Measurements from ENCODE around the gene PRKCG.
"Not testable (repeated sequence)": the region's sequence is repeated elsewhere in the genome, so short reads cannot be mapped to it uniquely, and the experiment has no call there.

Gene PRKCG

GRCh38 chr19:53868892-53869804 lies 12.8 kb upstream of the PRKCG start:
- FAIRE-seq (no peak), DNase-seq (ENCODE audit: insufficient read length, low spot score) (peak; percentile 86)
- TF ChIP-seq, protein P1, sequence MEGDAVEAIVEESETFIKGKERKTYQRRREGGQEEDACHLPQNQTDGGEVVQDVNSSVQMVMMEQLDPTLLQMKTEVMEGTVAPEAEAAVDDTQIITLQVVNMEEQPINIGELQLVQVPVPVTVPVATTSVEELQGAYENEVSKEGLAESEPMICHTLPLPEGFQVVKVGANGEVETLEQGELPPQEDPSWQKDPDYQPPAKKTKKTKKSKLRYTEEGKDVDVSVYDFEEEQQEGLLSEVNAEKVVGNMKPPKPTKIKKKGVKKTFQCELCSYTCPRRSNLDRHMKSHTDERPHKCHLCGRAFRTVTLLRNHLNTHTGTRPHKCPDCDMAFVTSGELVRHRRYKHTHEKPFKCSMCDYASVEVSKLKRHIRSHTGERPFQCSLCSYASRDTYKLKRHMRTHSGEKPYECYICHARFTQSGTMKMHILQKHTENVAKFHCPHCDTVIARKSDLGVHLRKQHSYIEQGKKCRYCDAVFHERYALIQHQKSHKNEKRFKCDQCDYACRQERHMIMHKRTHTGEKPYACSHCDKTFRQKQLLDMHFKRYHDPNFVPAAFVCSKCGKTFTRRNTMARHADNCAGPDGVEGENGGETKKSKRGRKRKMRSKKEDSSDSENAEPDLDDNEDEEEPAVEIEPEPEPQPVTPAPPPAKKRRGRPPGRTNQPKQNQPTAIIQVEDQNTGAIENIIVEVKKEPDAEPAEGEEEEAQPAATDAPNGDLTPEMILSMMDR (IDR thresholded peaks at IDR 0.05; ENCODE audit: insufficient read depth, missing control alignments) = no peak

DNA sequence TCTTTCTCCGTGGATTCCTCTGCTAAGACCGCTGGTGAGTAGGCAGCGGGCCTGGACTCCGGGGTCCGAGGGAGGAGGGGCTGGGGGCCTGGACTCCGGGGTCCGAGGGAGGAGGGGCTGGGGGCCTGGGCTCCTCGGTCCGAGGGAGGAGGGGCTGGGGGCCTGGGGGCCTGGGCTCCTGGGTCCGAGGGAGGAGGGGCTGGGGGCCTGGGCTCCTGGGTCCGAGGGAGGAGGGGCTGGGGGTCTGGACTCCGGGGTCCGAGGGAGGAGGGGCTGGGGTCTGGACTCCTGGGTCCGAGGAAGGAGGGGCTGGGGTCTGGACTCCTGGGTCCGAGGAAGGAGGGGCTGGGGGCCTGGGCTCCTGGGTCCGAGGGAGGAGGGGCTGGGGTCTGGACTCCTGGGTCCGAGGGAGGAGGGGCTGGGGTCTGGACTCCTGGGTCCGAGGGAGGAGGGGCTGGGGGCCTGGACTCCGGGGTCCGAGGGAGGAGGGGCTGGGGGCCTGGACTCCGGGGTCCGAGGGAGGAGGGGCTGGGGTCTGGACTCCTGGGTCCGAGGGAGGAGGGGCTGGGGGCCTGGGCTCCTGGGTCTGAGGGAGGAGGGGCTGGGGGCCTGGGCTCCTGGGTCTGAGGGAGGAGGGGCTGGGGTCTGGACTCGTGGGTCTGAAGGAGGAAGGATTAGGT lies 12.1 kb upstream of the PRKCG start:
- FAIRE-seq; DNase-seq (ENCODE audit: insufficient read length, low spot score): not testable (repeated sequence)

GRCh38 chr19:53870485-53870844 lies 11.5 kb upstream of the PRKCG start:
- TF ChIP-seq, protein P1 (IDR thresholded peaks at IDR 0.05; ENCODE audit: insufficient read depth, missing control alignments) = no peak
- no peak for DNase-seq (ENCODE audit: insufficient read length, low spot score)
- FAIRE-seq = no peak

- DNase-seq (ENCODE audit: insufficient read length, low spot score) (no peak), FAIRE-seq (no peak)
- TF ChIP-seq, protein P1 (IDR thresholded peaks at IDR 0.05; ENCODE audit: insufficient read depth, missing control alignments) = no peak
These were observed 10.5 kb upstream of the PRKCG start for GRCh38 chr19:53871454-53871853.

DNA sequence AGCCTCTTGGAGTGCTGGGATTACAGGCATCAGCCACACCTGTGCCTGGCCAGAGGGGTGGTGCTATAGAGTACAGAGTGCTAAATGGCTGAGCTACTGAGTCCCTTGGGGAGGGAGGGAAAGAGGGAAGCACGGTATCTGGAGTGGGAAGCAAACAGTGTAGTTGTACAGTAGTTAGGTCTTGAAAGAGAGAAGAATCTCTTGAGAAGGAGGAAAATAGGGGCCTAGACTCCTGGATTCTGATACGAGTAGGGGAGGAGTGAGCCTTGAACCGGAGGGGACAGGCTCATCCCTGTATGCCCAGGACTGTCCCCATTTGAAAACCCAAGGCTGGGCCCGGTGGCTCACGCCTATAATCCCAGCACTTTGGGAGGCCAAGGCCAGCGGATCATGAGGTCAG lies 9.2 kb upstream of the PRKCG start:
- no peak for DNase-seq (ENCODE audit: insufficient read length, low spot score)
- TF ChIP-seq, protein P1 (IDR thresholded peaks at IDR 0.05; ENCODE audit: insufficient read depth, missing control alignments) = no peak
- FAIRE-seq = no peak

- no peak for DNase-seq (ENCODE audit: insufficient read length, low spot score)
- FAIRE-seq = no peak
- TF ChIP-seq, protein P1 (IDR thresholded peaks at IDR 0.05; ENCODE audit: insufficient read depth, missing control alignments) = no peak
These were observed 8.0 kb upstream of the PRKCG start for GRCh38 chr19:53873773-53874605.

- FAIRE-seq (no peak), DNase-seq (ENCODE audit: insufficient read length, low spot score) (no peak)
- TF ChIP-seq, protein P1 (IDR thresholded peaks at IDR 0.05; ENCODE audit: insufficient read depth, missing control alignments) = no peak
These were observed 7.4 kb upstream of the PRKCG start for GRCh38 chr19:53874606-53874990.

All from D721Med (cell line).